ENCODE data around the gene WDR33.
"Not testable (repeated sequence)": the region's sequence is repeated elsewhere in the genome, so short reads cannot be mapped to it uniquely, and the experiment has no call there.

DNA sequence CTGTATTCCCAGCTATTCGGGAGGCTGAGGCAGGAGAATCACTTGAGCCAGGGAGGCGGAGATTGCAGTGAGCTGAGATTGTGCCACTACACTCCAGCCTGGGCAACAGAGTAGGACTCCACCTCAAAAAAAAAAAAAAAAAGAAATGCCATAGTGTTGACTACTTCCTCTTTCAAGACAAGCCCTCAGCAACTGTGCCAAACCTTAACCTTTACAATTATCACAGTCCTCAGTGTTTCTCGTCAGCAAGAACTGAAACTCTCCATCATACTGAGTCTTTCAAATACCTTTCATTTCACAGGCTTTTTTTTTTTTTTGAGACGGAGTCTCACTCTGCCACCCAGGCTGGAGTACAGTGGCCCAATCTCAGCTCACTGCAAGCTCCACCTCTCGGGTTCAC lies 61.4 kb downstream of the WDR33 start:
- TF ChIP-seq POLR2A, POLR2AphosphoS5, TAF1 (IDR thresholded peaks at IDR 0.05; ENCODE audit: low read depth, low read length): not testable (repeated sequence)
- peak; percentile 74 for TF ChIP-seq SPI1 (IDR thresholded peaks at IDR 0.05; ENCODE audit: low read depth, low read length)
